ENCODE results near the gene PI3. TPM values are rescaled to one million over a fixed set of nuclear protein-coding genes. Genes with fewer than 3 reads are reported as not detected.

The PI3 gene
- total RNA-seq, 1 experiment from 2014 or later, result not detected

DNA sequence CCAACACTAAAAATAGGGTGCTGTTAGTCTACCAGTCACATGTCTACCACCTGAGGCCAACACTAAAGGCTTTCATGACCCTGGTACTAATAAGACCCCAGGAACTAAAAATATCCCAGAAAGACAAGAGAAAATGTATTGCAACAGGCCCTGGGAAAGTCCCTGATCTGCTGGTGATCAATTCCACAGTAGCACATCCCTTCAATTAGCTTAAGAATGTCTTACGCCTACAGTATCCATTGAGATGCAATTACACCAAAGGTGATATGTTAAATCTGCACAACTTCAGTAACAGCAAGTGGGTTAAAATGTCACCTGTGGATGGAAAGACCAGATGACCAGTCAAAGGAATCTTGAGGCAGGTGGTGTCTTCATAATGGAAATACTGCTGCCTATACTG, 35.2 kb downstream of the PI3 start:
- in situ Hi-C loops (cut with HindIII; ENCODE audit: low pct_unique_long_range_greater_than_20kb, low sequenced_read_pairs) (no loop called here), intact Hi-C loops (cut with micrococcal nuclease; ENCODE audit: unreplicated experiment) (no loop called here)
- POLR2A ChIA-PET, result no interaction called here
- Histone ChIP-seq H3K9me3 (ENCODE audit: control insufficient read depth, insufficient read depth, low read depth, low read length) (no peaks in the 10 kb centered on the region), H3K27ac (ENCODE audit: low read length) (no peak overlapping the region), H3K4me1 (ENCODE audit: control insufficient read depth, insufficient read depth, low read length) (no peaks in the 10 kb centered on the region), H3K4me3 (ENCODE audit: low read depth in 2 of 2, low read length in 2 of 2) (no peak overlapping the region), H3K27me3 (ENCODE audit: control insufficient read depth, insufficient read depth, low read length) (peaks cover 16% of the 10 kb centered on the region), H3K36me3 (ENCODE audit: control insufficient read depth, insufficient read depth, low read length) (no peaks in the 10 kb centered on the region)
- TF ChIP-seq, protein P1, sequence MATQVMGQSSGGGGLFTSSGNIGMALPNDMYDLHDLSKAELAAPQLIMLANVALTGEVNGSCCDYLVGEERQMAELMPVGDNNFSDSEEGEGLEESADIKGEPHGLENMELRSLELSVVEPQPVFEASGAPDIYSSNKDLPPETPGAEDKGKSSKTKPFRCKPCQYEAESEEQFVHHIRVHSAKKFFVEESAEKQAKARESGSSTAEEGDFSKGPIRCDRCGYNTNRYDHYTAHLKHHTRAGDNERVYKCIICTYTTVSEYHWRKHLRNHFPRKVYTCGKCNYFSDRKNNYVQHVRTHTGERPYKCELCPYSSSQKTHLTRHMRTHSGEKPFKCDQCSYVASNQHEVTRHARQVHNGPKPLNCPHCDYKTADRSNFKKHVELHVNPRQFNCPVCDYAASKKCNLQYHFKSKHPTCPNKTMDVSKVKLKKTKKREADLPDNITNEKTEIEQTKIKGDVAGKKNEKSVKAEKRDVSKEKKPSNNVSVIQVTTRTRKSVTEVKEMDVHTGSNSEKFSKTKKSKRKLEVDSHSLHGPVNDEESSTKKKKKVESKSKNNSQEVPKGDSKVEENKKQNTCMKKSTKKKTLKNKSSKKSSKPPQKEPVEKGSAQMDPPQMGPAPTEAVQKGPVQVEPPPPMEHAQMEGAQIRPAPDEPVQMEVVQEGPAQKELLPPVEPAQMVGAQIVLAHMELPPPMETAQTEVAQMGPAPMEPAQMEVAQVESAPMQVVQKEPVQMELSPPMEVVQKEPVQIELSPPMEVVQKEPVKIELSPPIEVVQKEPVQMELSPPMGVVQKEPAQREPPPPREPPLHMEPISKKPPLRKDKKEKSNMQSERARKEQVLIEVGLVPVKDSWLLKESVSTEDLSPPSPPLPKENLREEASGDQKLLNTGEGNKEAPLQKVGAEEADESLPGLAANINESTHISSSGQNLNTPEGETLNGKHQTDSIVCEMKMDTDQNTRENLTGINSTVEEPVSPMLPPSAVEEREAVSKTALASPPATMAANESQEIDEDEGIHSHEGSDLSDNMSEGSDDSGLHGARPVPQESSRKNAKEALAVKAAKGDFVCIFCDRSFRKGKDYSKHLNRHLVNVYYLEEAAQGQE (IDR thresholded peaks at IDR 0.05; ENCODE audit: insufficient read depth in 1 of 2, low read depth in 2 of 2, low read length in 1 of 2), result no peak
- no peak for TF ChIP-seq SIN3A (IDR thresholded peaks at IDR 0.05; ENCODE audit: borderline replicate concordance, insufficient read depth, low read depth, low read length)
- no peak for TF ChIP-seq POLR2AphosphoS5 (IDR thresholded peaks at IDR 0.05; ENCODE audit: low read depth, low read length)
- TF ChIP-seq, protein P2, sequence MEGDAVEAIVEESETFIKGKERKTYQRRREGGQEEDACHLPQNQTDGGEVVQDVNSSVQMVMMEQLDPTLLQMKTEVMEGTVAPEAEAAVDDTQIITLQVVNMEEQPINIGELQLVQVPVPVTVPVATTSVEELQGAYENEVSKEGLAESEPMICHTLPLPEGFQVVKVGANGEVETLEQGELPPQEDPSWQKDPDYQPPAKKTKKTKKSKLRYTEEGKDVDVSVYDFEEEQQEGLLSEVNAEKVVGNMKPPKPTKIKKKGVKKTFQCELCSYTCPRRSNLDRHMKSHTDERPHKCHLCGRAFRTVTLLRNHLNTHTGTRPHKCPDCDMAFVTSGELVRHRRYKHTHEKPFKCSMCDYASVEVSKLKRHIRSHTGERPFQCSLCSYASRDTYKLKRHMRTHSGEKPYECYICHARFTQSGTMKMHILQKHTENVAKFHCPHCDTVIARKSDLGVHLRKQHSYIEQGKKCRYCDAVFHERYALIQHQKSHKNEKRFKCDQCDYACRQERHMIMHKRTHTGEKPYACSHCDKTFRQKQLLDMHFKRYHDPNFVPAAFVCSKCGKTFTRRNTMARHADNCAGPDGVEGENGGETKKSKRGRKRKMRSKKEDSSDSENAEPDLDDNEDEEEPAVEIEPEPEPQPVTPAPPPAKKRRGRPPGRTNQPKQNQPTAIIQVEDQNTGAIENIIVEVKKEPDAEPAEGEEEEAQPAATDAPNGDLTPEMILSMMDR (IDR thresholded peaks at IDR 0.05), result no peak
- no peak for TF ChIP-seq TCF7L2 (IDR thresholded peaks at IDR 0.05; ENCODE audit: low read depth, low read length)
- no peak for DNase-seq (ENCODE audit: low read depth, low spot score)
- CTCF ChIA-PET, result no interaction called here
- no peak for ATAC-seq
- BruUV-seq (replicated peaks), result no TSS peak

DNA sequence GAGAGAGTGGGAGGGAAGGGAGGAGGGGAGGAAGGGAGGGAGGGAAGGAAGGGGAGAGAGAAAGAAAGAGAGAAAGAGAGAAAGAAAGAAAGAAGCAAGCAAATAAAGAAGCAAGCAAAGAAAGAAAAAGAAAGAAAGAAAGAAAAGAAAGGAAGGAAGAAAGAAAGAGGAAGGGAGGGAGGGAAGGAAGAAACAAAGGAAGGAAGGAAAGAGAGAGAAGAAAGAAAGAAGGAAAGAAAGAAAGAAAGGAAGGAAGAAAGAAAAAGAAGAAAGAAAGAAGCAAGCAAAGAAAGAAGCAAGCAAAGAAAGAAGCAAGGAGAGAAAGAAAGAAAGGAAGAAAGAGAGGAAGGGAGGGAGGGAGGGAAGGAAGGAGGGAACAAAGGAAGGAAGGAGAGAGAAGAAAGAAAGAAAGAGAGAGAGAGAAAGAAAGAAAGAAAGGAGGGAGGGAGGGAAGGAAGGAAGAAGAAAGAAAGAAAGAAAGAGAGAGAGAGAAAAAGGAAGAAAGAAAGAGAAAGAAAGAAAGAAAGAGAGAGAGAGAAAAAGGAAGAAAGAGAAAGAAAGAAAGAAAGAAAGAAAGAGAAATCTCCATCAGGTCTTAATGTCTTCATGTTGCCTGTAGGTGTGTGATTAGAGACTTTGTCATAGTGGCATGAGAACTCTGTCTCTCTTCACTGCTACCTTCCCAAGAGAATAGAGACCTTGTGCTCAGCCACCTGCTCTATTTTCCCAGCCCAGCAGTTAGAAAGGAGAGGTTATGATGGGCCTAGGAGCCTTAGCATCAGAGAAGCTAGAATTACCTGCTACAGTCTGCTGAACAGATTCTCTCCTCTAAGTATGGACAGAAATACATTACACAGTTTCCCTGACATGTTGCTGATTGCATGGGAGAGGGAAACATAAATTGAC, 37.1 kb downstream of the PI3 start:
- no peak for ATAC-seq
- Histone ChIP-seq H3K36me3 (ENCODE audit: control insufficient read depth, insufficient read depth, low read length) (no peaks in the 10 kb centered on the region), H3K9me3 (ENCODE audit: control insufficient read depth, insufficient read depth, low read depth, low read length) (no peaks in the 10 kb centered on the region), H3K27ac (ENCODE audit: low read length) (no peak overlapping the region), H3K27me3 (ENCODE audit: control insufficient read depth, insufficient read depth, low read length) (peaks cover 7% of the 10 kb centered on the region), H3K4me3 (ENCODE audit: low read depth in 2 of 2, low read length in 2 of 2) (no peak overlapping the region), H3K4me1 (ENCODE audit: control insufficient read depth, insufficient read depth, low read length) (no peaks in the 10 kb centered on the region)
- intact Hi-C loops (cut with micrococcal nuclease; ENCODE audit: unreplicated experiment) (no loop called here), in situ Hi-C loops (cut with HindIII; ENCODE audit: low pct_unique_long_range_greater_than_20kb, low sequenced_read_pairs) (no loop called here)
- TF ChIP-seq, protein P2 (IDR thresholded peaks at IDR 0.05), result no peak
- TF ChIP-seq POLR2AphosphoS5 (IDR thresholded peaks at IDR 0.05; ENCODE audit: low read depth, low read length) (no peak), TCF7L2 (IDR thresholded peaks at IDR 0.05; ENCODE audit: low read depth, low read length) (no peak), SIN3A (IDR thresholded peaks at IDR 0.05; ENCODE audit: borderline replicate concordance, insufficient read depth, low read depth, low read length) (no peak)
- TF ChIP-seq, protein P1 (IDR thresholded peaks at IDR 0.05; ENCODE audit: insufficient read depth in 1 of 2, low read depth in 2 of 2, low read length in 1 of 2), result no peak
- DNase-seq (ENCODE audit: low read depth, low spot score), result no peak
- BruUV-seq (replicated peaks), result no TSS peak
- CTCF ChIA-PET, result no interaction called here
- POLR2A ChIA-PET, result no interaction called here

Measured in Panc1 (cell line).